ENCODE results near the gene FKBP1B.
A peak's percentile ranks its signal among the peaks of the same experiment; 100 is the strongest.
"Not testable (repeated sequence)": the region's sequence is repeated elsewhere in the genome, so short reads cannot be mapped to it uniquely, and the experiment has no call there.

Gene FKBP1B

DNA sequence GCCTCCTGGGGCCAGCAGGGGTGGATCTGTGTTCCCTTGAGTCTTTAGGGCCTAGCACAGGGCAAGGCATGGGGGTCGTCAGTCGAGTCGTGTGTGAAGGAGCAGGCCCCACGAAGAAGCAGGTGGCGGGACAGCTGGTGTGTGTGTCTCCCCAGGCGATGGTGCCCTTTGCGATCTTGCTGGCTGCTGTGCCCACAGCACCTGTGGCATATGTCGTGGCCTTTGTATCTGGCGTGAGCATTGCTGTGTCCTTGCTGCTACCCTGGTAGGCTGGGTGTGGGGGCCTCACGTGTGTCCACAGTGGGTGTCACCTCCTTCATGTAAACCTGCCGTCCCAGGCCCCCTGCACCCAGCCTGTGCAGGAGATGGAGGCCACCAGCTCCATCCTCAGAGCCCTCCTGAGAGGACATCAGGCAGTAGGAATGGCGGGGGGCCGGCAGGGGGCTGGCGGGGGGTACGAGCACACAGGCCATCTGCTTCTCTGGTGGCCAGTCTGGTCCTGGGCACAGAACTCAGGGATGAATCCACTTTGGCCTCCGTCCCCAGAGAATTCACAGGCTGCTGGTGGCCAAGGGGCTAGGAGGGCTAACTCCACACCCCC, 26.5 kb upstream of the FKBP1B start:
- no peak for DNase-seq (ENCODE audit: low read depth)

- DNase-seq (ENCODE audit: low read depth): no peak
These were observed 25.5 kb upstream of the FKBP1B start for GRCh38 chr2:24024018-24024417.

GRCh38 chr2:24024996-24025663, 24.4 kb upstream of the FKBP1B start:
- no peak for DNase-seq (ENCODE audit: low read depth)

- no peak for DNase-seq (ENCODE audit: low read depth)
These were observed 23.3 kb upstream of the FKBP1B start for GRCh38 chr2:24026233-24026632.

- DNase-seq (ENCODE audit: low read depth): no peak
These were observed 10.6 kb upstream of the FKBP1B start for GRCh38 chr2:24038786-24039499.

DNA sequence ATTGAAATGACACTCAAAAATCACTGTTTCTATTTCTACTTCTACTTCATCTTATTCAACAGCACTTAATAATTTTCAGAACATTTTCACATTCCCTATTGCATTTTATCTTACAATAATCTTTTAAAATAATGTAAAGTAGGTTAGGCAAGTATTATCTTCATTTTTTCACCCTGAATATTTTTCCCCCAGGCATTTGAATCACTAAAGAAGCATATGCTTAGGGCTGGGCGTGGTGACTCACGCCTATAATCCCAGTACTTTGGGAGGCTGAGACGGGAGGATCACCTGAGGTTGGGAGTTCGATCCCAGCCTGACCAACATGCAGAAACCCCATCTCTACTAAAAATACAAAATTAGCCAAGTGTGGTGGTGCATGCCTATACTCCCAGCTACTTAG, 9.0 kb upstream of the FKBP1B start:
- DNase-seq (ENCODE audit: low read depth): no peak

DNA sequence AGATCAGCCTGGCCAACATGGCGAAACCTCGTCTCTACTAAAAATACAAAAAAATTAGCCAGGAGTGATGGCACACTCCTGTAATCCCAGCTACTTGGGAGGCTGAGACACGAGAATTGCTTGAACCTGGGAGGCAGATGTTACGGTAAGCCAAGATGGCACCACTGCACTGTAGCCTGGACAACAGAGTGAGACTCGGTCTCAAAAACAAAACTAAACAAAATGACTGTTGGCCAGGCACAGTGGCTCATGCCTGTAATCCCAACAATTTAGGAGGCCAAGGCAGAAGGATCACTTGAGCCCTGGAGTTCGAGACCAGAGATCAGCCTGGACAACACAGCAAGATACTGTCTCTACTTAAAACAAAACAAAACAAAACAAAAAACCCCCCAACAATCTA, 6.4 kb upstream of the FKBP1B start:
- not testable (repeated sequence) for DNase-seq (ENCODE audit: low read depth)

GRCh38 chr2:24045511-24046508, 3.7 kb upstream of the FKBP1B start:
- no peak for DNase-seq (ENCODE audit: low read depth)

DNA sequence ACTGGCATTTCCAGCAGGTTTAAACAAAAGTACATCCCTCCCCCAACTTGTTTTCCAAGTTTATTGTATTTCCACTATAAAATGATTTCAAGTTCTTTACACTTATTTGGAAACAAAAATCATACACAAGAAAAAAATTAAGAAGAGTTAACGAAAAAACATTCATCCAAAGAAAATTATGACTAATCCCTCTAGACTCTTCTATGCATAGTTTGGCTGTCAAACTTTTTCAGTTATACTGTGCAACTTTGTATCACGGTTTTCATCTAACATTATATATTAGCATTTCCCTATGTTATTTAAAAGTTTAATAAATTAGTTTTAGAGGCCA, 3.0 kb upstream of the FKBP1B start:
- no peak for DNase-seq (ENCODE audit: low read depth)

- peak; percentile 86 for DNase-seq (ENCODE audit: low read depth)
These were observed 2.4 kb upstream of the FKBP1B start, which contains the start of gene WDCP for GRCh38 chr2:24046930-24047702. TSS of gene WDCP (minus strand) at chr2:24047391. CDS start at chr2:24039494, 7,897 bp downstream.

GRCh38 chr2:24047703-24048033, 1.9 kb upstream of the FKBP1B start:
- DNase-seq (ENCODE audit: low read depth): no peak

DNA sequence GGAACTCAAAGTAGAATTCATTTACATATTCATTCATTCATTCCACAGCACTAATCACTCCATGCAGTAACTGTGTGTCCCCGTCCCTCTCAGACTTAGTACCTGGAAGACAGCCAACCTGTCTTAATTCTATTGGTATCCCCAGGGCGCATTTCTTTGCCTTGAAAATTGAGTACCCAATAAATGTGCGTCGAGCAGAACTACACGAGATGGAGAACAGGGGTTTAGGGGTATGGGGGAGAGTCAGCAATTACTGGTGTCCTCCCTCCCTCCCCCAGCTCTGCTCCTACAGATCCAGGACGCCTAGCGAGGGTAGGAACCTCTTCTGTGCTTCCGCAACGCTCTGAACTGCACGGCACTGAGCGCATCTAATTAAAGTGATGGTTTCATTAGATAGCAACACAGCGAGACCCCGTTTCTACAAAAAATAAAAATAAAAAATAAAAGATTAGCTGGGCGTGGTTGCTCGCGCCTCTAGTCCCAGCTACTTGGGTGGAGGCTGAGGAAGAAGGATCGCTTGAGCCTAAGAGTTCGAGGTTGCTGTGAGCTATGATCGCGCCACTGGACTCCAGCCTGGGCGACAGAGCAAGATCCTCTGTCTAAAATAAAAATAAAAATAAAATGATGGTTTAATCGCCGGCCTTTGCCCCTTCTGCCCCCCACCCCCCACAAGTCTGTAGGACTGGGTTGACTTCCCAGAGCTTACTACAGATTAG, 614 bp upstream of the FKBP1B start:
- no peak for DNase-seq (ENCODE audit: low read depth)

DNA sequence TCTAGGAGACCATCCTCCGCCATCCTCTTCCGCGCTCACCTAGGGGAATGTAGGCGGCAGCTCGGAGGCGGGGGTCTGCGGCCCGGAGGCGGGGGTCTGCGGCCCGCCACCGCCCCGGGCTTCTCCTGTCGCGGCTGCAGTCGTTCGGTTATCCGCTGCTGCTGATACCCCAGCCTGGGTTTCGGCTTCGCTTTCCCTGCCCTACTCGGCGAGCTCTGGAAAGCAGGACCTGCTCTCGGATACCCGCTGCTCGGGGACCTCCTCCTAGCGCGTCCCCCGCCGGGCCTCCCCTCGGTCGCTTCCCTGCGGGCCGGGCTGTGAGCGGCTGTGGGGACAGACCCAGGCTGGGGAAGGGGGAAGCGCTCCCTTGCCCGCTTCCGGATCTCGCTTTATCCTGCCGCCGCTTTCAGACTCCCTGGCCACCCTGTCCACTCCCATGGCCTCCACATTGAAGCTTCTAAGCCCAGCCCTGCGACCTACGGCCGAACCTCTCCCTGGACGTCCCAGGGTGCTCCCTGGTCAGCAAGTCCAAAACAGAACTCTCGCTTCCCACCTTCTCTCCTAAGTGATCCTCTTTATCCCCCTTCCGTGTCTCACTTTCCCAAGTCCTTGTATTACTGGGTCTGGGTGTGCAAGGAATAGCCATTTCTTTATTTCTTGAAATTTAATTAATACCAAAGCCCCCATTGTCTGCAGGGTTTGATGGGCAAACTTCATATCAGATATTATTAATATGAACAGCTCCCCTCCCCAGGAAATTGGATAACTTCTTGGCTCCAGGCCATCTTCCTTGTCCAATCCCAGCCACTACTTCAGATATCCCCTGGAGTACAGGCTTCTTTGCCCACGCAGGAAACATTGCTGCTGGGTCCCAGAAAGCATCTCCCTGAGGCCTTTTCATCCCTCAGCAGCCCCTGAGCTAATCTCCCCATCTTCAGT, 769 bp downstream of the FKBP1B start:
- no peak for DNase-seq (ENCODE audit: low read depth)

GRCh38 chr2:24051833-24052232, 2.3 kb downstream of the FKBP1B start:
- no peak for DNase-seq (ENCODE audit: low read depth)

DNA sequence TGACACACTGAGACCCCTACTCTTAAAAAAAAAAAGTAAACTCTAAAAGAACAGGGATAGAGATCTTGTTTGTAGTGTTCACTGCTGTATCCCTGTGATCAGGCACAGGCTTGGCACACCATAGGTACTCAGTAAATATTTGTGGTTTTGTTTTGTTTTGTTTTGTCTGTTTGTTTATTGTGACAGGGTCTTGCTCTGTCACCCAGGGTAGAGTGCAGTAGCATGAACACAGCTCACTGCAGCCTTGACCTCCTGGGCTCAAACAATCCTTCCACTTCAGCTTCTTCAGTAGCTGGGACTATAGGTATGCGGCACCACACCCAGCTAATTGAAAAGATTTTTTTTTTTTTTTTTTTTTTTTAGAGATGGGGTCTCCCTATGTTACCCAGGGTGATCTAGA, 3.4 kb downstream of the FKBP1B start:
- DNase-seq (ENCODE audit: low read depth): no peak

GRCh38 chr2:24054366-24055010, 4.9 kb downstream of the FKBP1B start:
- DNase-seq (ENCODE audit: low read depth): no peak

GRCh38 chr2:24055750-24056149, 6.2 kb downstream of the FKBP1B start:
- no peak for DNase-seq (ENCODE audit: low read depth)

DNA sequence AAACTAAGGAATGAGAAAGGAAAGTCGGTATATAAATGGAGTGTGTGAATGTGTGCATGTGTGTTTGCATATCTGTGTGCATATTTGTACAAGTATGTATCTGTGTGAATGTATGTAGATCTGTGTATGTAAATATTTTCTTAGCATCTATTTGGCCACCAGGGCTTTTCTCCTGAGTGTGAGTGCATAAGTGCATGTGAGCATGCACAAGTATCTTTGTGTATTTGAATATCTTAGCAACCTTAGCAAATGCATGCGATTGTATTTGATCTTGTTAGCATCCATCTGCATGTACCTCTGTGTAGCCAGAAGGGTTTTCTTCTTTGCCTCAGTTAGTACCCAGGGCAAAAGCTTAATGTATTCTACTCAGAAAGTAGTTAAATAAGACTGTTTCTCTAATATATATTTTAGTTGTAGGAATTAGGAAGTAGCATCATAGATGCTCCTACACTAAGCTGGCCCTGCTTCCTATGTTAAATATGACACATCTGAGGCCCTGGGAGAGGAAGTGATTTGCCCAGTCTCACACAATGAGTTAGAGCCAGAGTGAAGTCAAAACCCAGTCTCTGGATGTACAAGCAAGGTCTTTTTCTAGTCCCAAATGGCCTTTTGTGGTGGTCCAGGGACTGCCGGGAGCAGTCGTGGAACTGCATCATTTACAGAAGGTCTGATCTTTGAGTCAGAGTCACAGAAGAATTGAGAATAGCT, 9.2 kb downstream of the FKBP1B start:
- no peak for DNase-seq (ENCODE audit: low read depth)

DNA sequence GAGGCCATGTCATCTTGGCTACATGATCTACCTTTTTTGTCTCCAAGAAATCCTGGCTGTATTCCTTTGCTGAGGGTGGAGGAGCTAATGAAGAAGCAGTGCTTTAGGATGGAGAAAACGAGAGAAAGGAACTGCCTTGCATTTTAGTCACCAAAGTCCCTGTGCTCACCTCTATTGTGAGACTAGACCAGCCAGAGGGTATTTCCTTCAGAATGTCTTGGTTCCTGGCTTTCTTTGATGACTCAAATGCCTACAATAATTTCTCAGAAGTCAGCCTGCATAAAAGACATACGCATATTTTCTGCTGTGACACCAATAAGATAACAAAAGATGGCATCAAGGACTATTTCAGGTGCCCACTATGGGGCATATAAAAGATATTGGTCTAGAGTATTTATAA, 15.8 kb downstream of the FKBP1B start:
- DNase-seq (ENCODE audit: low read depth): no peak

Data from activated T-helper 9 cell treated with anti-CD3 and anti-CD28 coated beads, Interleukin-2, amount 50 U/mL, for 16 hours (primary cell).